Brain microvascular endothelial cell (primary cell): ENCODE results near the gene BTBD9.

ENCODE experiments used
- DNase-seq: peaks from one replicate; pipeline ENCODE4 v3.0.0-alpha.2; 2020
- H3K27ac ChIP-seq: fragments of 250-450 bp; sonication (Bioruptor Pico); 2 replicates; pipeline ENCODE4 v1.5.1; 2020; ENCODE audit warnings: mild to moderate bottlenecking, moderate library complexity
- H3K27me3 ChIP-seq: fragments of 250-450 bp; sonication (Bioruptor Pico); replicated peaks from 2 replicates; pipeline ENCODE4 v1.5.1; 2020; ENCODE audit warnings: mild to moderate bottlenecking
- H3K36me3 ChIP-seq: fragments of 250-450 bp; sonication (Bioruptor Pico); replicated peaks from 2 replicates; pipeline ENCODE4 v1.5.1; 2020; ENCODE audit warnings: mild to moderate bottlenecking
- H3K4me3 ChIP-seq: 2 replicates; pipeline ENCODE4 v1.5.1; 2011; ENCODE audit warnings: low read depth, mild to moderate bottlenecking, control low read depth, low read length, moderate library complexity
- CTCF ChIP-seq: IDR thresholded peaks from 2 replicates; pipeline ENCODE4 v1.5.1; 2011; ENCODE audit warnings: low read depth, mild to moderate bottlenecking, moderate library complexity, low read length, control low read depth, inconsistent platforms; ENCODE audit errors: missing control alignments
- in situ Hi-C: cut with HindIII; loops from 2 replicates; pipeline ENCODE4 v1.10.0; 2017; ENCODE audit warnings: low sequenced_read_pairs, low pct_ligation_motif_present

Gene BTBD9

GRCh38 chr6:38346291-38347079, 293.2 kb downstream of the BTBD9 start:
- Histone ChIP-seq H3K27ac (no peak overlapping the region), H3K36me3 (no peaks in the 10 kb centered on the region), H3K27me3 (no peaks in the 10 kb centered on the region), H3K4me3 (no peak overlapping the region)
- TF ChIP-seq CTCF, result no peak
- in situ Hi-C loops, result no loop called here
- peak; percentile 77 for DNase-seq

GRCh38 chr6:38345586-38345985, 294.1 kb downstream of the BTBD9 start:
- Histone ChIP-seq H3K36me3 (no peaks in the 10 kb centered on the region), H3K27ac (no peak overlapping the region), H3K4me3 (no peak overlapping the region), H3K27me3 (no peaks in the 10 kb centered on the region)
- DNase-seq, result no peak
- in situ Hi-C loops, result no loop called here
- no peak for TF ChIP-seq CTCF

- no peak overlapping the region for H3K4me3 ChIP-seq
- DNase-seq, result no peak
- TF ChIP-seq CTCF, result no peak
- no peaks in the 10 kb centered on the region for H3K36me3 ChIP-seq
- H3K27ac ChIP-seq, result no peak overlapping the region
- H3K27me3 ChIP-seq, result no peaks in the 10 kb centered on the region
- in situ Hi-C loops, result no loop called here
These were observed 298.2 kb downstream of the BTBD9 start for GRCh38 chr6:38341496-38341895.

GRCh38 chr6:38339914-38340313, 299.8 kb downstream of the BTBD9 start:
- Histone ChIP-seq H3K27me3 (no peaks in the 10 kb centered on the region), H3K27ac (no peak overlapping the region), H3K36me3 (no peaks in the 10 kb centered on the region), H3K4me3 (no peak overlapping the region)
- in situ Hi-C loops, result no loop called here
- no peak for TF ChIP-seq CTCF
- no peak for DNase-seq

GRCh38 chr6:38337819-38338465, 301.8 kb downstream of the BTBD9 start:
- Histone ChIP-seq H3K27me3 (no peaks in the 10 kb centered on the region), H3K4me3 (no peak overlapping the region), H3K27ac (no peak overlapping the region), H3K36me3 (no peaks in the 10 kb centered on the region)
- in situ Hi-C loops, result no loop called here
- peak; percentile 57 for TF ChIP-seq CTCF
- DNase-seq, result peak; percentile 76
